GM12872 (cell line): ENCODE measurements around the gene INHBA.

Experiments
- TF ChIP-seq, protein P1 (sequence below): IDR thresholded peaks from 3 replicates; pipeline ENCODE4 v1.5.1; 2011; ENCODE audit warnings: low read depth, mild to moderate bottlenecking, low read length, moderate library complexity; ENCODE audit not compliant: insufficient read depth

Gene INHBA

DNA sequence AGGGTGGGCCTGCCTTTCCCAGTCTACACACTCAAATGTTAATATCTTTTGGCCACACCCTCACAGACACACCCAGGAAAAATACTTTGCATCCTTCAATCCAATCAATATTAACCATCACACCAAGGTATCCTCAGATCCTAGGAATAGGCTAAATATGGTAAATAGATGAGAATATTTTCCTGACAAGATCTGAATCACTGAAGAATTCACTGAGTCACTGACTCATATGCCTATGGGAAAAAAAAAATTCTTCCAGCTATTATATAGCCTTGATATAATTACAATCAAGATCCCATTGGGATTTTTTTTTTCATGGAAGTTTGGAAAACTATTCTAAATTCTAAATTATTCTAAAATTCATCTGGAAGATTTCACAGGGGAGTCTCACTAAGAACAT lies 65.8 kb downstream of the INHBA start:
- TF ChIP-seq, protein P1, sequence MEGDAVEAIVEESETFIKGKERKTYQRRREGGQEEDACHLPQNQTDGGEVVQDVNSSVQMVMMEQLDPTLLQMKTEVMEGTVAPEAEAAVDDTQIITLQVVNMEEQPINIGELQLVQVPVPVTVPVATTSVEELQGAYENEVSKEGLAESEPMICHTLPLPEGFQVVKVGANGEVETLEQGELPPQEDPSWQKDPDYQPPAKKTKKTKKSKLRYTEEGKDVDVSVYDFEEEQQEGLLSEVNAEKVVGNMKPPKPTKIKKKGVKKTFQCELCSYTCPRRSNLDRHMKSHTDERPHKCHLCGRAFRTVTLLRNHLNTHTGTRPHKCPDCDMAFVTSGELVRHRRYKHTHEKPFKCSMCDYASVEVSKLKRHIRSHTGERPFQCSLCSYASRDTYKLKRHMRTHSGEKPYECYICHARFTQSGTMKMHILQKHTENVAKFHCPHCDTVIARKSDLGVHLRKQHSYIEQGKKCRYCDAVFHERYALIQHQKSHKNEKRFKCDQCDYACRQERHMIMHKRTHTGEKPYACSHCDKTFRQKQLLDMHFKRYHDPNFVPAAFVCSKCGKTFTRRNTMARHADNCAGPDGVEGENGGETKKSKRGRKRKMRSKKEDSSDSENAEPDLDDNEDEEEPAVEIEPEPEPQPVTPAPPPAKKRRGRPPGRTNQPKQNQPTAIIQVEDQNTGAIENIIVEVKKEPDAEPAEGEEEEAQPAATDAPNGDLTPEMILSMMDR = no peak
